ENCODE results near the gene FAM200A.

Gene FAM200A

GRCh38 chr7:99562832-99563231 is 10.9 kb upstream of the FAM200A start:
- DNase-seq (ENCODE audit: low read depth) = no peak
- TF ChIP-seq CTCF (IDR thresholded peaks at IDR 0.05; ENCODE audit: control insufficient read depth, extremely low read depth, insufficient read depth) = no peak
- H3K4me3 ChIP-seq (ENCODE audit: low read depth, low read length) = no peak overlapping the region

DNA sequence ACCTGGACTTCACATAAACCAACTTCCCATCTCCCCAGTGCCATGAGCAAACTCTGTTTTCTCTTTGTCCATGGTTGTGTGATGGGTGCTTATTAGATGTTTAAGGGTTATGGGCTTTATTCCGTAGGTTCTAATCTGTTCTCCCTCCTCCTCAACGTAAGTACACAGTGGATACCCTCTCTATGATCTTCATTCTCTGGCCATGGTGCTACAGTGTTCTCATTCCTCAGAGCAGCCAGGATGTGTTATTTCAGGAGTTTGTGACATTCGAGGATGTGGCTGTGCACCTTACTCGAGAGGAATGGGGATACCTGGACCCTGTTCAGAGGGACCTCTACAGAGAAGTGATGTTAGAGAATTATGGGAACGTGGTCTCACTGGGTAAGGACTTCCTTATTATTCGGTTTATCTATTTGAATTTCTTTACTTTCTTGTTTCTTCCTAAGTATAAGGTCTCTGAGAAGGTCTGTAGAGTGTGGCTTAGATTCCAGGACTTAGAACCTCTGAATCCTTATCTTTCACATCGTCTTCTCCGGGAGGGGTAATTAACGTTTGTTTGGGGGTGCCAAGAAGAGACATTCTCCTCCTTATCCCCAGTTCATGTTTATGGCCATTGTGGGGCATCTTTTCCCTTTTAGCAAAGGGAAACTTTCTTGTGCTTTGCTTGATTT is 10.3 kb upstream of the FAM200A start:
- no peak for DNase-seq (ENCODE audit: low read depth)
- H3K4me3 ChIP-seq (ENCODE audit: low read depth, low read length) = no peak overlapping the region
- no peak for TF ChIP-seq CTCF (IDR thresholded peaks at IDR 0.05; ENCODE audit: control insufficient read depth, extremely low read depth, insufficient read depth)

- TF ChIP-seq CTCF (IDR thresholded peaks at IDR 0.05; ENCODE audit: control insufficient read depth, extremely low read depth, insufficient read depth) = no peak
- no peak overlapping the region for H3K4me3 ChIP-seq (ENCODE audit: low read depth, low read length)
- DNase-seq (ENCODE audit: low read depth) = no peak
Measured at GRCh38 chr7:99561737-99562051, 9.8 kb upstream of the FAM200A start.

GRCh38 chr7:99560834-99561736 is 9.2 kb upstream of the FAM200A start:
- no peak for DNase-seq (ENCODE audit: low read depth)
- no peak for TF ChIP-seq CTCF (IDR thresholded peaks at IDR 0.05; ENCODE audit: control insufficient read depth, extremely low read depth, insufficient read depth)
- H3K4me3 ChIP-seq (ENCODE audit: low read depth, low read length) = no peak overlapping the region

GRCh38 chr7:99559175-99559915 is 7.4 kb upstream of the FAM200A start:
- no peak for TF ChIP-seq CTCF (IDR thresholded peaks at IDR 0.05; ENCODE audit: control insufficient read depth, extremely low read depth, insufficient read depth)
- no peak overlapping the region for H3K4me3 ChIP-seq (ENCODE audit: low read depth, low read length)
- DNase-seq (ENCODE audit: low read depth) = no peak

GRCh38 chr7:99558306-99559174 is 6.6 kb upstream of the FAM200A start, which contains the start of gene ZNF655:
ZNF655 (plus strand) TSS chr7:99558642; CDS start chr7:99560560, 1,918 bp downstream.
- no peak for DNase-seq (ENCODE audit: low read depth)
- no peak within 1 kb of the TSS for H3K4me3 ChIP-seq (ENCODE audit: low read depth, low read length)
- no peak for TF ChIP-seq CTCF (IDR thresholded peaks at IDR 0.05; ENCODE audit: control insufficient read depth, extremely low read depth, insufficient read depth)

All from LNCaP clone FGC (cell line).